ENCODE measurements around the gene ASF1B.

- TF ChIP-seq EZH2 (IDR thresholded peaks at IDR 0.05; ENCODE audit: borderline replicate concordance, low read length) (no peak), CTCF (conservative IDR thresholded peaks at IDR 0.05 in 1 of 2, IDR thresholded peaks at IDR 0.05 in 1 of 2; ENCODE audit: extremely low read depth in 1 of 2, insufficient read depth in 1 of 2, low read depth in 1 of 2, low read length in 2 of 2) (no peak)
Observed at GRCh38 chr19:14159059-14159458, 22.7 kb upstream of the ASF1B start.
